SK-N-SH (cell line): ENCODE data around the gene ASCC3.

Experiments used
- MEF2A ChIP-seq: IDR thresholded peaks from 2 replicates; pipeline ENCODE4 v1.4.0; 2012; ENCODE audit warnings: low read depth, borderline replicate concordance
- RFX5 ChIP-seq: IDR thresholded peaks from 2 replicates; pipeline ENCODE4 v1.6.1; 2012; ENCODE audit warnings: mild to moderate bottlenecking, improper control_type of control experiment, low read length
- SMC3 ChIP-seq: IDR thresholded peaks from 2 replicates; pipeline ENCODE4 v1.6.1; 2012; ENCODE audit warnings: low read depth, low read length, improper control_type of control experiment
- YY1 ChIP-seq: IDR thresholded peaks from 2 replicates; pipeline ENCODE4 v1.4.0; 2012; ENCODE audit warnings: low read depth, mild to moderate bottlenecking

- TF ChIP-seq RFX5 = no peak
- TF ChIP-seq MEF2A = no peak
- TF ChIP-seq SMC3 = 0 out of 2 replicates have a peak, but pooled peaks have one; percentile 11
- no peak for TF ChIP-seq YY1
These were observed 420.4 kb downstream of the ASCC3 start for GRCh38 chr6:100460650-100461204.
